HEK293 (cell line): ENCODE results near the gene MAP1A.

Source experiments
- CTCF ChIA-PET: fragments of 350-600 bp; formaldehyde crosslinking; extraction: SDS; loops from one replicate; lab custom pipeline; 2021; ENCODE audit warnings: antibody characterized with exemption; lab: Yijun Ruan, JAX
- POLR2A ChIA-PET: fragments of 300-600 bp; formaldehyde crosslinking; extraction: SDS; loops from one replicate; lab custom pipeline; 2020; ENCODE audit warnings: antibody characterized with exemption, inconsistent platforms; lab: Yijun Ruan, JAX
- H3K27ac ChIP-seq: fragments of 200-500 bp; sonication (Bioruptor generic); 2 replicates; pipeline ENCODE4 v1.5.1; 2014; ENCODE audit warnings: low read depth, low read length, control low read depth, inconsistent platforms; ENCODE audit errors: extremely low read depth
- H3K36me3 ChIP-seq, 2 experiments: fragments of 200-500 bp in 1 of 2; sonication (Bioruptor generic) in 1 of 2; 1 replicate in 1 of 2; 2 replicates in 1 of 2; pipeline ENCODE4 v1.5.1; 2014 to 2017; ENCODE audit warnings: inconsistent platforms in 2 of 2, low read length in 2 of 2; ENCODE audit not compliant: control insufficient read depth in 2 of 2, insufficient read depth in 1 of 2
- H3K4me1 ChIP-seq: fragments of 200-500 bp; sonication (Bioruptor generic); 2 replicates; pipeline ENCODE4 v1.5.1; 2014; ENCODE audit warnings: mild to moderate bottlenecking, low read length, inconsistent platforms; ENCODE audit not compliant: control insufficient read depth, insufficient read depth
- H3K4me3 ChIP-seq: 2 replicates; pipeline ENCODE4 v1.5.1; 2011; ENCODE audit warnings: low read depth, mild to moderate bottlenecking, control low read depth, low read length, moderate library complexity
- H3K9me3 ChIP-seq: fragments of 200-500 bp; sonication (Bioruptor generic); 2 replicates; pipeline ENCODE4 v1.5.1; 2014; ENCODE audit warnings: low read depth, low read length, inconsistent platforms; ENCODE audit not compliant: control insufficient read depth, insufficient read depth
- PATZ1 ChIP-seq: fragments of 450-650 bp; formaldehyde crosslinking; IDR thresholded peaks from 2 replicates; pipeline ENCODE4 v1.5.1; 2016; ENCODE audit warnings: missing biosample characterization, missing genetic modification characterization
- PBX3 ChIP-seq: sonication (generic); formaldehyde crosslinking; IDR thresholded peaks from 2 replicates; pipeline ENCODE4 v1.8.1; 2022; ENCODE audit warnings: mild to moderate bottlenecking, moderate library complexity, missing genetic modification reagents
- ZBTB20 ChIP-seq: fragments of 450-650 bp; formaldehyde crosslinking; IDR thresholded peaks from 2 replicates; pipeline ENCODE4 v1.5.1; 2016; ENCODE audit warnings: missing biosample characterization, missing genetic modification characterization
- ZFP3 ChIP-seq: fragments of 450-650 bp; formaldehyde crosslinking; IDR thresholded peaks from 2 replicates; pipeline ENCODE4 v1.5.1; 2016; ENCODE audit warnings: low read depth, missing biosample characterization, missing genetic modification characterization
- ZNF140 ChIP-seq: fragments of 450-650 bp; formaldehyde crosslinking; IDR thresholded peaks from 2 replicates; pipeline ENCODE4 v1.5.1; 2016; ENCODE audit warnings: missing biosample characterization, missing genetic modification characterization
- ZNF174 ChIP-seq: fragments of 450-650 bp; formaldehyde crosslinking; IDR thresholded peaks from 2 replicates; pipeline ENCODE4 v1.5.0; 2017; ENCODE audit warnings: missing biosample characterization, mild to moderate bottlenecking, missing genetic modification characterization
- ZNF18 ChIP-seq: fragments of 450-650 bp; formaldehyde crosslinking; IDR thresholded peaks from 2 replicates; pipeline ENCODE4 v1.5.1; 2016; ENCODE audit warnings: missing biosample characterization, missing genetic modification characterization
- ZNF211 ChIP-seq: fragments of 450-650 bp; formaldehyde crosslinking; IDR thresholded peaks from 2 replicates; pipeline ENCODE4 v1.5.1; 2016; ENCODE audit warnings: low read depth, missing biosample characterization, missing genetic modification characterization
- ZNF24 ChIP-seq: fragments of 450-650 bp; formaldehyde crosslinking; IDR thresholded peaks from 2 replicates; pipeline ENCODE4 v1.5.1; 2016; ENCODE audit warnings: missing biosample characterization, missing genetic modification characterization
- ZNF280D ChIP-seq: fragments of 450-650 bp; formaldehyde crosslinking; IDR thresholded peaks from 2 replicates; pipeline ENCODE4 v1.5.1; 2016; ENCODE audit warnings: missing biosample characterization, missing genetic modification characterization
- ZNF548 ChIP-seq: fragments of 450-650 bp; formaldehyde crosslinking; IDR thresholded peaks from 2 replicates; pipeline ENCODE4 v1.5.1; 2016; ENCODE audit warnings: missing biosample characterization, missing genetic modification characterization
- ZNF580 ChIP-seq: fragments of 450-650 bp; formaldehyde crosslinking; IDR thresholded peaks from 2 replicates; pipeline ENCODE4 v1.5.1; 2016; ENCODE audit warnings: missing biosample characterization, missing genetic modification characterization
- ZNF596 ChIP-seq: fragments of 450-650 bp; IDR thresholded peaks from 2 replicates; pipeline ENCODE4 v1.5.0; 2018; ENCODE audit warnings: missing biosample characterization, mild to moderate bottlenecking, missing genetic modification characterization, moderate library complexity
- ZNF660 ChIP-seq: fragments of 450-650 bp; IDR thresholded peaks from 2 replicates; pipeline ENCODE4 v1.5.1; 2018; ENCODE audit warnings: missing biosample characterization, mild to moderate bottlenecking, missing genetic modification characterization
- ZNF704 ChIP-seq: fragments of 450-650 bp; formaldehyde crosslinking; IDR thresholded peaks from 2 replicates; pipeline ENCODE4 v1.5.1; 2016; ENCODE audit warnings: missing biosample characterization, missing genetic modification characterization
- ZNF768 ChIP-seq: fragments of 450-650 bp; formaldehyde crosslinking; IDR thresholded peaks from 2 replicates; pipeline ENCODE4 v1.5.1; 2018; ENCODE audit warnings: missing biosample characterization, mild to moderate bottlenecking, missing genetic modification characterization
- ZSCAN18 ChIP-seq: fragments of 450-650 bp; formaldehyde crosslinking; IDR thresholded peaks from 2 replicates; pipeline ENCODE4 v1.5.1; 2016; ENCODE audit warnings: missing biosample characterization, missing genetic modification characterization

Gene MAP1A

GRCh38 chr15:43547539-43547938 lies 30.1 kb downstream of the MAP1A start:
- H3K4me1 ChIP-seq = no peaks in the 10 kb centered on the region
- no peaks in the 10 kb centered on the region; a peak in 1 of 3 replicates for H3K36me3 ChIP-seq
- no peak overlapping the region for H3K27ac ChIP-seq
- H3K4me3 ChIP-seq = no peak overlapping the region
- TF ChIP-seq ZNF280D (tag by site-specific recombination) (peak; percentile 58; the same call in 1 of the 2 replicates), PBX3 (no peak), ZNF580 (tag by site-specific recombination) (no peak)
- ChIA-PET CTCF (no interaction called here), POLR2A (no interaction called here)
- H3K9me3 ChIP-seq = no peaks in the 10 kb centered on the region

- TF ChIP-seq ZNF548 (tag by site-specific recombination) = no peak
- no peak for TF ChIP-seq ZNF140 (tag by site-specific recombination)
- TF ChIP-seq ZNF768 = no peak
- no peak for TF ChIP-seq ZNF211 (tag by site-specific recombination)
- TF ChIP-seq ZBTB20 (tag by site-specific recombination) = no peak
- no peak for TF ChIP-seq ZNF596 (tag by site-specific recombination)
- TF ChIP-seq ZNF18 (tag by site-specific recombination) = no peak
- TF ChIP-seq ZNF660 (tag by site-specific recombination) = no peak
- no peak for TF ChIP-seq ZNF174
- TF ChIP-seq ZSCAN18 (tag by site-specific recombination) = no peak
- no peak for TF ChIP-seq ZNF280D (tag by site-specific recombination)
- no peak for TF ChIP-seq PATZ1 (tag by site-specific recombination)
- no peak for TF ChIP-seq ZNF24
- TF ChIP-seq ZNF704 = no peak
- no peak for TF ChIP-seq ZFP3
- ChIA-PET POLR2A (no interaction called here), CTCF (no interaction called here)
- no peak overlapping the region for H3K27ac ChIP-seq
- no peaks in the 10 kb centered on the region for H3K4me1 ChIP-seq
- H3K36me3 ChIP-seq = peaks cover 0 to 4% of the 10 kb centered on the region in 2 experiments; a peak in 1 of 3 replicates
- H3K4me3 ChIP-seq = no peak overlapping the region
- no peaks in the 10 kb centered on the region for H3K9me3 ChIP-seq
Observed at GRCh38 chr15:43550527-43551363, 33.3 kb downstream of the MAP1A start.
